ENCODE results near the gene KSR1. TPM values are rescaled to one million over a fixed set of nuclear protein-coding genes. Genes with fewer than 3 reads are reported as not detected.

Gene KSR1
- total and polyA plus RNA-seq, 3 donors from 2014 or later: 44.8 to 80.7 (median 63.7) TPM

DNA sequence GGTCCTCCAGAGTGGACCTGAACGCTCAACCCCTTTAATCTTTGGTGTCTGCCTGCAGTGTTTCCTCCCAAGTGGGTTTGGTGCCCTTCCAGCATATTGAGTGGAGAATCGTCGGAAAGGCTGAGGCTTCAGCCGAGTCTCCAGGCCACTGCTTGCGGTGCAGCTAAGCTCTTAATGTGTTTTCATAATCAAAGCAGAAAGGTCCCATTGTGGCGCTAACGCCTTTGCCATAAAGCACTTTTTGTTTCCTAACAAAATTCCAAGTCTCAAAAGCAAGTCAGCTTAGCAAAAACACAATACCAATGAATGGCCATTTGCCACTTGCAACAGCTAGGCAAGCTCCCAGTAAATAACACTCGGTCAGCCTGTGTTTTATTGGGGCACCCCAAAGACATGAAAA is 57.6 kb downstream of the KSR1 start:
- H3K4me1 ChIP-seq: no peaks in the 10 kb centered on the region
- 84 to 89% methylated on average over 8 of the region's 8 CpGs for WGBS, 2 donors
- intact Hi-C loops (cut with DNase I; ENCODE audit: low total_unique reads): no loop called here
- TF ChIP-seq, protein P1, sequence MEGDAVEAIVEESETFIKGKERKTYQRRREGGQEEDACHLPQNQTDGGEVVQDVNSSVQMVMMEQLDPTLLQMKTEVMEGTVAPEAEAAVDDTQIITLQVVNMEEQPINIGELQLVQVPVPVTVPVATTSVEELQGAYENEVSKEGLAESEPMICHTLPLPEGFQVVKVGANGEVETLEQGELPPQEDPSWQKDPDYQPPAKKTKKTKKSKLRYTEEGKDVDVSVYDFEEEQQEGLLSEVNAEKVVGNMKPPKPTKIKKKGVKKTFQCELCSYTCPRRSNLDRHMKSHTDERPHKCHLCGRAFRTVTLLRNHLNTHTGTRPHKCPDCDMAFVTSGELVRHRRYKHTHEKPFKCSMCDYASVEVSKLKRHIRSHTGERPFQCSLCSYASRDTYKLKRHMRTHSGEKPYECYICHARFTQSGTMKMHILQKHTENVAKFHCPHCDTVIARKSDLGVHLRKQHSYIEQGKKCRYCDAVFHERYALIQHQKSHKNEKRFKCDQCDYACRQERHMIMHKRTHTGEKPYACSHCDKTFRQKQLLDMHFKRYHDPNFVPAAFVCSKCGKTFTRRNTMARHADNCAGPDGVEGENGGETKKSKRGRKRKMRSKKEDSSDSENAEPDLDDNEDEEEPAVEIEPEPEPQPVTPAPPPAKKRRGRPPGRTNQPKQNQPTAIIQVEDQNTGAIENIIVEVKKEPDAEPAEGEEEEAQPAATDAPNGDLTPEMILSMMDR (IDR thresholded peaks at IDR 0.05): no peak
- no peak for TF ChIP-seq POLR2A (IDR thresholded peaks at IDR 0.05)
- no peaks in the 10 kb centered on the region for H3K9me3 ChIP-seq
- H3K36me3 ChIP-seq (ENCODE audit: low read depth, missing control alignments): no peaks in the 10 kb centered on the region
- DNase-seq: no peak
- H3K27me3 ChIP-seq: no peaks in the 10 kb centered on the region
- H3K4me3 ChIP-seq: no peak overlapping the region
- no peak overlapping the region for H3K27ac ChIP-seq

DNA sequence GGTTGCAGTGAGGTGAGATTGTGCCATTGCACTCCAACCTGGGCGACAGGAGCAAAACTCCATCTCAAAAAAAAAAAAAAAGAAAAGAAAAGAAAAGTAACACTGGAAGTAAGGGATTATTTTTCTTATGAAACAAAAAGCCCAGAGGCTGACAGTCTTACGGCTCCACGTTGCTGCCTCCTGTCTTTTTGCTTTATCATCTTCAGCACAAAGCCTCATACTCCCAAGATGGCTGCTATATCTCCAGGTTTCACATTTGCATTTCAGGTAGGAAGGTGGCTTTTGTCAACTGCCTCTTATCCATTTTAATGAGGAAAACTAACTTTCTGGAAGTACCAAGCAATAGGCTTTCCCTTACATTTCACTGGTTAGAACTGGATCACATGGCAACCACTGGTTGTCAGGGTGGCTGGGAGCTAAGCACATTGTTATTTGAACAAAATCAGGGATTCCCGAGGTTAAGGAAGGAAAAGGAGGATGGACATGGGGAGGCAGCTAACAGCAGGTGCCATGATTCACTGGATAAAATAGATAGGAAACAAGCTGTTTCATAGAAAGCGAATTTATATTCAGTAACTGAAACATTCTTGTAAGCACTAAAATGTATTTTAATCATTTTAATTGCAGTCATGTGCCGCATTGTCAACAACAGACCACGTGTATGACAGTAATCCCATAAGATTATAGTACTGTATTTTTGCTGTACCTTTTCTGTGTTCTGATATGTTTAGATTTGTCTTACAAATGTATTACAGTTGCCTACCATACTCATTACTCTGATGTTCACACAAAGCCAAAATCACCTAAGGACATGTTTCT is 58.6 kb downstream of the KSR1 start:
- intact Hi-C loops (cut with DNase I; ENCODE audit: low total_unique reads): no loop called here
- Histone ChIP-seq H3K9me3 (no peaks in the 10 kb centered on the region), H3K27me3 (no peaks in the 10 kb centered on the region), H3K4me1 (no peaks in the 10 kb centered on the region), H3K4me3 (no peak overlapping the region), H3K27ac (no peak overlapping the region), H3K36me3 (ENCODE audit: low read depth, missing control alignments) (no peaks in the 10 kb centered on the region)
- TF ChIP-seq, protein P1 (IDR thresholded peaks at IDR 0.05): no peak
- TF ChIP-seq POLR2A (IDR thresholded peaks at IDR 0.05): no peak
- DNase-seq: no peak
- 88 to 91% methylated on average over 7 of the region's 7 CpGs for WGBS, 2 donors

DNA sequence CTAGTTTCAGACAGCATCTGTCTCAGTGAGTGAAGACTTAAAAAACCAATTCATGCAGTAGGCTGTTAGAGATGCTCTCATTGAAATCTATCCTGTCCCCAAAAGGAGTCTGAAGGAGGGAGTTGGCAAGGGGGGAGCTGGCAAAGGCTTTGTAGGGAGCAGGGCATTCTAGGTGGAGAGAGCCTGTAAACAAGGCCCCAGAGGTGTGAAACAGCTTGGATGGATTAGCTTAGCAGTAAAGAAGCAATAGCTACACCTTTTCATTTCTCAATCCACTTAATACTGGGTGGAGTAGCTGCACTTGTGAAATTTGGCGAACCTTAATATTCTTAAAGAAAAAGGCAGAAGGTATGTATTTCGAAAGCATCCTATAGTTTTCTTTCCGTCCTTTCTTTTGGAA is 61.8 kb downstream of the KSR1 start:
- no peak for DNase-seq
- TF ChIP-seq, protein P1 (IDR thresholded peaks at IDR 0.05): no peak
- TF ChIP-seq POLR2A (IDR thresholded peaks at IDR 0.05): no peak
- peaks cover 16% of the 10 kb centered on the region for H3K4me1 ChIP-seq
- no peaks in the 10 kb centered on the region for H3K36me3 ChIP-seq (ENCODE audit: low read depth, missing control alignments)
- no peaks in the 10 kb centered on the region for H3K9me3 ChIP-seq
- intact Hi-C loops (cut with DNase I; ENCODE audit: low total_unique reads): no loop called here
- H3K27me3 ChIP-seq: no peaks in the 10 kb centered on the region
- WGBS, 2 donors: 91 to 94% methylated on average over 3 of the region's 3 CpGs
- no peak overlapping the region for H3K4me3 ChIP-seq
- no peak overlapping the region for H3K27ac ChIP-seq

DNA sequence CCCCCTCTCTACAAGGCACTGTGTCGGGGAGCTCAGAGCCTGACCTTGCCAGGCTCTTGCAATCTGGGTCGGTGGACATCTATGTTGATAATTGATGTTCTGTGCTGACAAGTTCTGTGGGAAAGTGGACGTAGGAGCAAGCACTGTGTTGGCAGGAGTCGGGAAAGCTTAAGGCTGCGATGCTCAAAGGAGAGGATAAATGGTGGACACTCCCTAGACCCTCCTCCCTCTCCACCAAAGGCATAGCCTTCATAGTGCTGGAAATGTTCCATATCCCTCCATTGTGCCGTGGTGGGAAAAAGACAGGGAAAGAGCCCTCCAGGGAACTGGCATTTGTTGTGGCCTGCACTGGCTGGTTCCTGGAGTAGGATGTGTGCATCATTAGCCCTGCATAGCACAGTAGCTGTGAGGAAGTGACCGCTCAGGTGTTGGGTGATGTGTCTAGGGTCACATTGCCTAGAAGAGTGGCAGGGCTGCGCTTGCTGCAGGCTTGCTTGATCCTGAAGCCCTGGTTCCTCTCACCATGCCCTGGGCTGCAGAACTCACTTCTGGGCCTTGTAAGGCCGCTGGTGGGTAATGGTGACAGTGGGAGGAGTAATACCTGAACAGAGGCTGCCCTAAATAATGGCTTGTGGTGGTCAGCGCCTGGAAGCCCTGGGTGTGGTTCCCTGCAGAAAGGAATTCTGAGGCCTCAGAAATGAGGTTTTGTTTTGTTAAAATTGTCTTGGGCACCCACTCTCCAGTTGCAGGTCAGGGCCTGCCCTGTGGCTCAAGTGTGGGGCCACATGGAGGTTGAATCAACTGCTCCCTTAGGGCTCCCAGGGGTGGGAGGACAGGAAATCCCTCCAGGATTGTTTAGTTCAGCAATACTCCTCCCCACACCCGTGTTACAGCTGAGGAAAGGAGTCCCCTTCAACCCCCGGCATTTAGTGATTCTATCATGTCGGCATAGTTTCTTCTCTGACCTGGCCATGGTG is 62.6 kb downstream of the KSR1 start:
- Histone ChIP-seq H3K9me3 (no peaks in the 10 kb centered on the region), H3K27ac (peak overlapping the region in 1 of 2 donors; percentile 26), H3K4me1 (peaks cover 16% of the 10 kb centered on the region), H3K4me3 (no peak overlapping the region), H3K27me3 (no peaks in the 10 kb centered on the region), H3K36me3 (ENCODE audit: low read depth, missing control alignments) (no peaks in the 10 kb centered on the region)
- 79 to 83% methylated on average over 9 to 13 of the region's 13 CpGs for WGBS, 2 donors
- intact Hi-C loops (cut with DNase I; ENCODE audit: low total_unique reads): no loop called here
- DNase-seq: no peak
- TF ChIP-seq POLR2A (IDR thresholded peaks at IDR 0.05): no peak
- TF ChIP-seq, protein P1 (IDR thresholded peaks at IDR 0.05): no peak

All from testis (tissue), 3 donors.